Measurements from ENCODE around the gene NLGN3. TPM values are rescaled to one million over a fixed set of nuclear protein-coding genes. Genes with fewer than 3 reads are reported as not detected.

NLGN3 gene
- total and polyA plus RNA-seq, 2 donors (not counting 1 experiment from before 2014, with no cell fraction given): 0.81 to 1.3 TPM

- Histone ChIP-seq H3K27me3 (replicated peaks in 1 of 4; ENCODE audit: control extremely low read depth in 1 of 4, control insufficient read depth in 3 of 4, insufficient read depth in 4 of 4, low read length in 3 of 4) (no peaks in the 10 kb centered on the region), H3K9ac (ENCODE audit: low read length) (no peak overlapping the region), H3K4me2 (replicated peaks; ENCODE audit: low read depth, low read length, poor library complexity, severe bottlenecking) (no peak overlapping the region), H3K36me3 (replicated peaks in 1 of 2; ENCODE audit: control extremely low read depth in 1 of 2, control insufficient read depth in 1 of 2, extremely low read depth in 1 of 2, insufficient read depth in 2 of 2, low read length in 1 of 2) (peaks cover 0 to 8% of the 10 kb centered on the region in 2 experiments), H2AFZ (ENCODE audit: insufficient read depth, low read depth, low read length, poor library complexity, severe bottlenecking) (no peak overlapping the region), H3K4me3 (ENCODE audit: control extremely low read depth in 1 of 5, extremely low read depth in 1 of 5, insufficient read depth in 1 of 5, low read depth in 2 of 5, low read length in 4 of 5) (no peak overlapping the region), H3K9me3 (ENCODE audit: control extremely low read depth in 1 of 3, control insufficient read depth in 2 of 3, insufficient read depth in 1 of 3, low read length in 2 of 3) (no peaks in the 10 kb centered on the region), H4K20me1 (ENCODE audit: control insufficient read depth, insufficient read depth, low read length, poor library complexity, severe bottlenecking) (peaks cover 4% of the 10 kb centered on the region), H3K4me1 (ENCODE audit: control insufficient read depth in 2 of 2, insufficient read depth in 2 of 2, low read length in 2 of 2) (no peaks in the 10 kb centered on the region), H3K27ac (ENCODE audit: low read length in 2 of 2) (no peak overlapping the region), H3K79me2 (ENCODE audit: control insufficient read depth, insufficient read depth, low read length) (peaks cover 43% of the 10 kb centered on the region)
- 100% methylated on average over 1 of the region's 8 CpGs for WGBS (ENCODE audit: insufficient coverage)
- Mint-ChIP-seq H3K4me1 (peaks cover 4% of the 10 kb centered on the region), H3K9me3 (ENCODE audit: insufficient read depth) (no peaks in the 10 kb centered on the region), H3K4me3 (no peak overlapping the region), H3K27ac (no peak overlapping the region), H3K27me3 (no peaks in the 10 kb centered on the region)
- CTCF ChIA-PET: no interaction called here
- TF ChIP-seq EZH2 (IDR thresholded peaks at IDR 0.05; ENCODE audit: borderline replicate concordance, insufficient read depth, low read depth, low read length, poor library complexity, severe bottlenecking) (no peak), CTCF (IDR thresholded peaks at IDR 0.05) (no peak)
- intact Hi-C loops (cut with micrococcal nuclease): no loop called here
- POLR2A ChIA-PET: no interaction called here
- ATAC-seq (ENCODE audit: low read depth): no peak
- DNase-seq: no peak
Observed at GRCh38 chrX:71168134-71168533, 23.5 kb downstream of the NLGN3 start.

GRCh38 chrX:71169586-71169985 is 24.9 kb downstream of the NLGN3 start:
- no peak overlapping the region for H2AFZ ChIP-seq (ENCODE audit: insufficient read depth, low read depth, low read length, poor library complexity, severe bottlenecking)
- 98% methylated on average over 19 of the region's 22 CpGs for WGBS (ENCODE audit: insufficient coverage)
- no peak overlapping the region for H3K4me3 ChIP-seq (ENCODE audit: control extremely low read depth in 1 of 5, extremely low read depth in 1 of 5, insufficient read depth in 1 of 5, low read depth in 2 of 5, low read length in 4 of 5)
- no peaks in the 10 kb centered on the region for H3K9me3 ChIP-seq (ENCODE audit: control extremely low read depth in 1 of 3, control insufficient read depth in 2 of 3, insufficient read depth in 1 of 3, low read length in 2 of 3)
- no peak overlapping the region for H3K27ac ChIP-seq (ENCODE audit: low read length in 2 of 2)
- ChIA-PET POLR2A (no interaction called here), CTCF (no interaction called here)
- Mint-ChIP-seq H3K27ac (no peak overlapping the region), H3K4me1 (peaks cover 6% of the 10 kb centered on the region), H3K27me3 (no peaks in the 10 kb centered on the region), H3K9me3 (ENCODE audit: insufficient read depth) (no peaks in the 10 kb centered on the region), H3K4me3 (no peak overlapping the region)
- peaks cover 43% of the 10 kb centered on the region for H3K79me2 ChIP-seq (ENCODE audit: control insufficient read depth, insufficient read depth, low read length)
- H4K20me1 ChIP-seq (ENCODE audit: control insufficient read depth, insufficient read depth, low read length, poor library complexity, severe bottlenecking): peaks cover 4% of the 10 kb centered on the region
- H3K9ac ChIP-seq (ENCODE audit: low read length): no peak overlapping the region
- intact Hi-C loops (cut with micrococcal nuclease): no loop called here
- DNase-seq (no peak), ATAC-seq (ENCODE audit: low read depth) (no peak)
- TF ChIP-seq CTCF (IDR thresholded peaks at IDR 0.05) (no peak), EZH2 (IDR thresholded peaks at IDR 0.05; ENCODE audit: borderline replicate concordance, insufficient read depth, low read depth, low read length, poor library complexity, severe bottlenecking) (no peak)
- no peak overlapping the region for H3K4me2 ChIP-seq (replicated peaks; ENCODE audit: low read depth, low read length, poor library complexity, severe bottlenecking)
- H3K27me3 ChIP-seq (replicated peaks in 1 of 4; ENCODE audit: control extremely low read depth in 1 of 4, control insufficient read depth in 3 of 4, insufficient read depth in 4 of 4, low read length in 3 of 4): no peaks in the 10 kb centered on the region
- no peaks in the 10 kb centered on the region for H3K4me1 ChIP-seq (ENCODE audit: control insufficient read depth in 2 of 2, insufficient read depth in 2 of 2, low read length in 2 of 2)
- peaks cover 1 to 12% of the 10 kb centered on the region in 2 experiments for H3K36me3 ChIP-seq (replicated peaks in 1 of 2; ENCODE audit: control extremely low read depth in 1 of 2, control insufficient read depth in 1 of 2, extremely low read depth in 1 of 2, insufficient read depth in 2 of 2, low read length in 1 of 2)
